GM12878 (cell line): ENCODE data around the gene HTR1A. TPM values are rescaled to one million over a fixed set of nuclear protein-coding genes. Genes with fewer than 3 reads are reported as not detected.

Experiments used
- ATAC-seq: fragments of 200-7000 bp; cut with Tn5 transposase; 3 replicates; pipeline ENCODE4 v1.9.1; 2020; ENCODE audit warnings: mild to moderate bottlenecking, moderate library complexity
- BruUV-seq: library from RNA; stranded (reverse); fragments of 400-500 nt; replicated peaks from 2 replicates; lab custom pipeline; 2021; lab: Mats Ljungman, UMichigan
- CTCF ChIA-PET: fragments of 300-600 bp; sonication (Branson Sonifier 250); formaldehyde crosslinking; extraction: SDS; loops from one replicate; lab custom pipeline; 2021; ENCODE audit warnings: inconsistent platforms; lab: Yijun Ruan, JAX
- POLR2A ChIA-PET: fragments of 350-600 bp; formaldehyde crosslinking; extraction: SDS; loops from one replicate; lab custom pipeline; 2021; ENCODE audit warnings: inconsistent platforms; lab: Charles Lee
- RAD21 ChIA-PET: fragments of 300-600 bp; sonication (Branson Sonifier 250); formaldehyde crosslinking; loops from one replicate; lab custom pipeline; 2023; ENCODE audit warnings: antibody characterized with exemption; ENCODE audit not compliant: unreplicated experiment; lab: Charles Lee
- SMC1A ChIA-PET: fragments of 300-600 bp; sonication (Branson Sonifier 250); formaldehyde crosslinking; loops from one replicate; lab custom pipeline; 2023; ENCODE audit not compliant: unreplicated experiment, uncharacterized antibody; lab: Charles Lee
- DNase-seq: peaks from one replicate; pipeline ENCODE4 v3.0.0-alpha.2; 2011; ENCODE audit warnings: low read depth, low spot score
- FAIRE-seq: peaks from 3 replicates; lab custom pipeline; 2011; peaks lifted over from hg19 to GRCh38; lab: Jason Lieb, UNC
- H2AFZ ChIP-seq: 2 replicates; pipeline ENCODE4 v1.6.0; 2011; ENCODE audit warnings: low read depth, low read length, control low read depth; ENCODE audit not compliant: control insufficient read depth
- H3K27ac ChIP-seq: 2 replicates; pipeline ENCODE4 v1.5.1; 2011; ENCODE audit warnings: control low read depth; ENCODE audit not compliant: control insufficient read depth, insufficient read depth
- H3K27me3 ChIP-seq, 2 experiments: replicated peaks in 1 of 2; 2 replicates each; pipeline versions ENCODE4 v1.6.0 to v1.6.1; 2011; ENCODE audit warnings: low read length in 1 of 2; ENCODE audit not compliant: control insufficient read depth in 2 of 2, insufficient read depth in 2 of 2
- H3K36me3 ChIP-seq, 2 experiments: 2 replicates each; pipeline ENCODE4 v1.5.1; 2011; ENCODE audit warnings: low read length in 1 of 2; ENCODE audit not compliant: control insufficient read depth in 2 of 2, insufficient read depth in 2 of 2
- H3K4me1 ChIP-seq: 2 replicates; pipeline ENCODE4 v1.6.1; 2011; ENCODE audit warnings: mild to moderate bottlenecking, low read length, moderate library complexity, mixed read lengths; ENCODE audit not compliant: control insufficient read depth, insufficient read depth
- H3K4me2 ChIP-seq: 2 replicates; pipeline ENCODE4 v1.6.0; 2011; ENCODE audit warnings: control low read depth; ENCODE audit not compliant: control insufficient read depth, insufficient read depth
- H3K4me3 ChIP-seq: fragments of 200-600 bp; sonication (generic); 2 replicates; pipeline ENCODE4 v1.5.1; 2016
- H3K79me2 ChIP-seq: 2 replicates; pipeline ENCODE4 v1.6.0; 2011; ENCODE audit warnings: low read length; ENCODE audit not compliant: control insufficient read depth, insufficient read depth
- H3K9ac ChIP-seq: 2 replicates; pipeline ENCODE4 v1.8.0; 2011; ENCODE audit warnings: low read length, control low read depth, mixed read lengths; ENCODE audit not compliant: control insufficient read depth, insufficient read depth
- H3K9me3 ChIP-seq: replicated peaks from 3 replicates; pipeline ENCODE4 v1.5.1; 2011; ENCODE audit warnings: mild to moderate bottlenecking, low read length; ENCODE audit not compliant: control insufficient read depth, insufficient read depth
- H4K20me1 ChIP-seq: 2 replicates; pipeline ENCODE4 v1.6.0; 2011; ENCODE audit not compliant: control insufficient read depth, insufficient read depth
- ATF2 ChIP-seq: IDR thresholded peaks from 2 replicates; pipeline ENCODE4 v1.6.1; 2012; ENCODE audit warnings: low read length, inconsistent platforms
- CHD1 ChIP-seq: IDR thresholded peaks from 2 replicates; pipeline ENCODE4 v1.6.1; 2012; ENCODE audit warnings: low read depth, low read length, improper control_type of control experiment
- ESRRA ChIP-seq: IDR thresholded peaks from 2 replicates; pipeline ENCODE4 v1.6.1; 2012; ENCODE audit warnings: mild to moderate bottlenecking, low read length, improper control_type of control experiment
- HDAC6 ChIP-seq: fragments of 200-600 bp; sonication (generic); IDR thresholded peaks from one replicate; pipeline ENCODE4 v1.8.0; 2017; ENCODE audit warnings: antibody characterized with exemption; ENCODE audit not compliant: unreplicated experiment
- IRF4 ChIP-seq: IDR thresholded peaks from 2 replicates; pipeline ENCODE4 v1.6.1; 2011; ENCODE audit warnings: low read depth, low read length
- KLF5 ChIP-seq: fragments of 450-650 bp; IDR thresholded peaks from 2 replicates; pipeline ENCODE4 v1.6.1; 2014; ENCODE audit warnings: mild to moderate bottlenecking; ENCODE audit not compliant: partially characterized antibody
- MYC ChIP-seq: IDR thresholded peaks from 2 replicates; pipeline ENCODE4 v1.6.1; 2011; ENCODE audit warnings: mild to moderate bottlenecking, low read length, moderate library complexity, inconsistent platforms; ENCODE audit not compliant: insufficient read depth, insufficient replicate concordance, insufficient read length, severe bottlenecking
- NBN ChIP-seq: fragments of 450-650 bp; IDR thresholded peaks from 2 replicates; pipeline ENCODE4 v1.6.1; 2016
- NKRF ChIP-seq: fragments of 450-650 bp; conservative IDR thresholded peaks from 2 replicates; pipeline ENCODE4 v1.6.1; 2017; ENCODE audit warnings: mild to moderate bottlenecking, moderate library complexity
- RUNX3 ChIP-seq: IDR thresholded peaks from 2 replicates; pipeline ENCODE4 v1.6.1; 2012; ENCODE audit warnings: low read length, inconsistent platforms
- SREBF1 ChIP-seq: IDR thresholded peaks from 2 replicates; pipeline ENCODE4 v1.6.1; 2012; ENCODE audit warnings: mild to moderate bottlenecking, low read length
- SRF ChIP-seq, 2 experiments: IDR thresholded peaks; 2 replicates each; pipeline ENCODE4 v1.6.1; 2011; ENCODE audit warnings: low read depth in 2 of 2, low read length in 2 of 2, mild to moderate bottlenecking in 1 of 2, moderate library complexity in 1 of 2
- WGBS: methylation state at CpG from one replicate; pipeline ENCODE4 v1.1.6; 2016; ENCODE audit warnings: low lambda C conversion rate; ENCODE audit not compliant: insufficient replicate concordance, insufficient coverage; ENCODE audit errors: missing lambda C conversion rate; 5-methylcytosine and 5-hydroxymethylcytosine counted together
- in situ Hi-C: fragments of 300-500 bp; cut with MboI; formaldehyde crosslinking; loops from 9 replicates; pipeline ENCODE4 v1.14.3; 2018; ENCODE audit warnings: mixed read lengths
- intact Hi-C: fragments of 100-400 bp; cut with micrococcal nuclease; formaldehyde crosslinking; loops from one replicate; pipeline ENCODE4 v1.14.2; 2022; ENCODE audit not compliant: unreplicated experiment
- polyA plus RNA-seq, 11 experiments: library from polyadenylated mRNA; depleted of rRNA in 4 of 11; unstranded in 6 of 11; stranded (reverse) in 5 of 11; fragments of >200 nt; fragmentation: Nextera tagmentation in 4 of 11; fragmentation: Illumina TruSeq in 1 of 11; extraction: Ambion mirVana in 4 of 11; extraction: Trizol in 1 of 11; gene quantifications; 1 replicate in 1 of 11; 2 replicates in 10 of 11; pipeline versions ENCODE4 v1.2.1 to v1.2.3, GENCODE V29; 2011 to 2016; ENCODE audit warnings: inconsistent platforms in 2 of 11, missing spikeins in 2 of 11, low read depth in 1 of 11
- total RNA-seq, 4 experiments: library from RNA; depleted of rRNA in 3 of 4; stranded (reverse); fragments of >200 nt in 3 of 4; fragmentation: Illumina TruSeq in 1 of 4; extraction: Trizol in 1 of 4; gene quantifications; 2 replicates each; pipeline versions ENCODE4 v1.2.1 to v1.2.3, GENCODE V29; 2013 to 2021

The HTR1A gene
- total and polyA plus RNA-seq, 10 of the 15 experiments (the other 5 are each of a cell fraction or from before 2014, with no cell fraction given): not detected

- ATAC-seq (no peak), FAIRE-seq (no peak), DNase-seq (no peak)
- Histone ChIP-seq H3K4me1 (no peaks in the 10 kb centered on the region), H3K27me3 (no peaks in the 10 kb centered on the region), H3K9me3 (no peaks in the 10 kb centered on the region), H2AFZ (no peak overlapping the region), H3K36me3 (no peaks in the 10 kb centered on the region), H3K4me2 (no peak overlapping the region), H3K4me3 (no peak overlapping the region), H4K20me1 (no peaks in the 10 kb centered on the region), H3K79me2 (no peaks in the 10 kb centered on the region), H3K9ac (no peak overlapping the region), H3K27ac (no peak overlapping the region)
- SMC1A ChIA-PET: no interaction called here
- RAD21 ChIA-PET: no interaction called here
- POLR2A ChIA-PET: no interaction called here
- BruUV-seq: no TSS peak
- WGBS: 30% methylated on average over 7 of the region's 7 CpGs
- intact Hi-C loops: no loop called here
- CTCF ChIA-PET: no interaction called here
- TF ChIP-seq MYC: no peak
- no peak for TF ChIP-seq ATF2
- no peak for TF ChIP-seq SRF (IDR thresholded peaks at IDR 0.05; ENCODE audit: low read depth in 2 of 2, low read length in 2 of 2)
- no peak for TF ChIP-seq NBN
- TF ChIP-seq HDAC6: no peak
- TF ChIP-seq RUNX3: no peak
- TF ChIP-seq NKRF: no peak
- no peak for TF ChIP-seq SREBF1
- TF ChIP-seq ESRRA: no peak
- TF ChIP-seq IRF4: no peak
- no peak for TF ChIP-seq CHD1
- TF ChIP-seq KLF5: no peak
- in situ Hi-C loops: no loop called here
These were observed 42.3 kb downstream of the HTR1A start for GRCh38 chr5:63919763-63920478.
